ENCODE results near the gene METTL13.

DNA sequence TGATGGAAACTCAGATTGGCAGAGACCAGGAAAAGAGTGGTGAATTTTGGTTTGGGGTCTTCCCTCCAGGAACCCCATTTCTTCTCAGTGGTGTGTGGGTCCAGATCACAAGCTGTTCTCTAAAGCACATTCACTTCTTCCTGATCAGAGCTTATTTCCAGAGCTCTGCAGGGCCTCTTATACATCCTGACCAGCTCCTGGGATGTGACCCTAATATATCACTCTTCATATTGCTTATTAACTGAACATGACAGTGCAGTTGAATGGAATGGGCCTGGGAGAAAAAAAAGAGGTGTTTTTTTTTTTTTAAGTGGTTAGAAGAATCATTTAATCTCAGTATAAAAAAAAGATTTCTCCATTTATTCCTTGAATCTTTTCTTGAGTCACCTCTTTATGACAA, 30.2 kb downstream of the METTL13 start:
- TF ChIP-seq, protein P1, sequence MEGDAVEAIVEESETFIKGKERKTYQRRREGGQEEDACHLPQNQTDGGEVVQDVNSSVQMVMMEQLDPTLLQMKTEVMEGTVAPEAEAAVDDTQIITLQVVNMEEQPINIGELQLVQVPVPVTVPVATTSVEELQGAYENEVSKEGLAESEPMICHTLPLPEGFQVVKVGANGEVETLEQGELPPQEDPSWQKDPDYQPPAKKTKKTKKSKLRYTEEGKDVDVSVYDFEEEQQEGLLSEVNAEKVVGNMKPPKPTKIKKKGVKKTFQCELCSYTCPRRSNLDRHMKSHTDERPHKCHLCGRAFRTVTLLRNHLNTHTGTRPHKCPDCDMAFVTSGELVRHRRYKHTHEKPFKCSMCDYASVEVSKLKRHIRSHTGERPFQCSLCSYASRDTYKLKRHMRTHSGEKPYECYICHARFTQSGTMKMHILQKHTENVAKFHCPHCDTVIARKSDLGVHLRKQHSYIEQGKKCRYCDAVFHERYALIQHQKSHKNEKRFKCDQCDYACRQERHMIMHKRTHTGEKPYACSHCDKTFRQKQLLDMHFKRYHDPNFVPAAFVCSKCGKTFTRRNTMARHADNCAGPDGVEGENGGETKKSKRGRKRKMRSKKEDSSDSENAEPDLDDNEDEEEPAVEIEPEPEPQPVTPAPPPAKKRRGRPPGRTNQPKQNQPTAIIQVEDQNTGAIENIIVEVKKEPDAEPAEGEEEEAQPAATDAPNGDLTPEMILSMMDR (IDR thresholded peaks at IDR 0.05; ENCODE audit: low read depth, low read length, poor library complexity, severe bottlenecking), result no peak
- TF ChIP-seq EZH2phosphoT487 (IDR thresholded peaks at IDR 0.05; ENCODE audit: borderline replicate concordance, low read length), result no peak
